ENCODE results near the gene EPB41L4A. TPM values are rescaled to one million over a fixed set of nuclear protein-coding genes. Genes with fewer than 3 reads are reported as not detected.
"Not testable (repeated sequence)": the region's sequence is repeated elsewhere in the genome, so short reads cannot be mapped to it uniquely, and the experiment has no call there.

The EPB41L4A gene
- polyA plus RNA-seq, 4 donors = 23.0 to 28.0 (median 27.1) TPM

- no peak for DNase-seq (ENCODE audit: low read depth in 4 of 4, low spot score in 3 of 4)
These were observed 154.9 kb downstream of the EPB41L4A start for GRCh38 chr5:112264151-112264550.

DNA sequence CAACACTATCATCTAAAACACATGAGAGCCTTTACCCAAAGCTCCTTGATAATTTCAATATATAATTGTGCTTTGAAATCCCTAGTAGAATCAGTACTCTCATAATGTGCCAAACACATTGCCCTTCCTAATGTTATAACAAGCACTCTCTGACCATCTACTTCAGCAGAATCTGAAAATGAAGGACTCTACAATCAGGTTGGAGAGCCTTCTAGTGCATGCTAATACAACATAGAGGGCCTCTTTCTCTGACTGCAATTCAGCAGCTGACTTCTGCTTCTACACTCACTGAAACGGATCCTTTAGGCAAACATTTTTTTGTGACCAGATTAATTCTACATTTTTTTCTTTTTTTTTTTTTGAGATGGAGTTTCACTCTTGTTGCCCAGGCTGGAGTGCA, 155.6 kb downstream of the EPB41L4A start:
- no peak for DNase-seq (ENCODE audit: low read depth in 4 of 4, low spot score in 3 of 4)

GRCh38 chr5:112258571-112258970, 160.5 kb downstream of the EPB41L4A start:
- DNase-seq (ENCODE audit: low read depth in 4 of 4, low spot score in 3 of 4) = no peak

DNA sequence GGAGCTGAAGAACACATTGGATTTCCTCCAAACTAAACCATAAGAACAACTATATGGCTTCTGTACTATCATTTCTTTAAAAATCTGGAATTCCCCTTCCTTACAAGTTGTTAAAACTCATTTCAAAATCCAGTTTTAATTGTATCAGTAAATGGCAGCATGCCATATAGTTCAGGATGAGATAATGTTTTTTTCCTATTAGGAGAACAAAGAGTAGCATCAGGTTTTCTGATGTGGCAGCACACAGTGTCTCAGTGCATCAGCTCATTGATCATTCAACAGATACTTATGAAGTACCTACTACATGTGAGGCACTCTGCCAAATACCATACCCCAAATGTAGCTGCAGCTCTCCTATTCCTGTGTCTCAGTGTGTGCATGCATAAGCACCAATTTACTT, 161.1 kb downstream of the EPB41L4A start:
- DNase-seq (ENCODE audit: low read depth in 4 of 4, low spot score in 3 of 4) = no peak

- DNase-seq (ENCODE audit: low read depth in 4 of 4, low spot score in 3 of 4) = no peak
These were observed 162.1 kb downstream of the EPB41L4A start for GRCh38 chr5:112257005-112257404.

DNA sequence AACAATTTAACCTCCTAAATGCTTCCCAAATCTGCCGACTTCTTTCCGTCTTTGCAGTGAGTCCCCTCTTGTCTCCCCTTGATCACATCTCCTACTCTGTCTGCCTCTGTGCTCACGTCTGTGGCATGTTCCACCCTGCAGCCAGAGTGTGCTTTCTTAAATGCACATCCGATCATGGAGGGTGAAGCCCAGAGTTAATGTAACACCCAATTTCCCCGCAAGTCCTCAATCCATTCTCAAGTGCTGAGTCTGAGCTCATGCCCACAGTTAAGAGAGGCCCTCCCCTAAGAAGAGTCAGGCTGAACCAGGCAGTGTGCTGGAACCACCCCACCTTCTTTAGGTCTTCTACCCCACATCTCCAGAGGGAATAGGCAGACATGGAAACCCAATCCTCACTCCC, 164.8 kb downstream of the EPB41L4A start:
- DNase-seq (ENCODE audit: low read depth in 4 of 4, low spot score in 3 of 4) = no peak

GRCh38 chr5:112253478-112254250, 165.4 kb downstream of the EPB41L4A start:
- no peak for DNase-seq (ENCODE audit: low read depth in 4 of 4, low spot score in 3 of 4)

DNA sequence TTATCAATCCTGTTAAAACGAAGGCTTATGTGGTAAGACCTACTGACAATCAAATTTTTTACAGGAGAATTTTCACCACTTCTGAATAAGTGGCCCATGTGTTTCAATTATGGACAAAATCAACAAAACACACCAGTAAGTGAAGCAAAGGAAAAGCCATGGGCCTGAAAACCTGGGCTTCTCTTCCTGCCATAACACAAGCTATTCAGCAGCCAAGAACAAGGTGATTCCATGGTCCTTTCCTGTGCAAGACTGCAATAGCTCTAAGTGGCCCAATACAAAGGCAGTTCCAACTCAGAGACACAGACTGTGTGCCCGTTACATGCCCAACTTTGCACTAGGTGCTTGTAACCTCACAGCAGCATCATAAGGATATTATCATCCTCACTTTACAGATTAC, 168.5 kb downstream of the EPB41L4A start:
- no peak for DNase-seq (ENCODE audit: low read depth in 4 of 4, low spot score in 3 of 4)

DNA sequence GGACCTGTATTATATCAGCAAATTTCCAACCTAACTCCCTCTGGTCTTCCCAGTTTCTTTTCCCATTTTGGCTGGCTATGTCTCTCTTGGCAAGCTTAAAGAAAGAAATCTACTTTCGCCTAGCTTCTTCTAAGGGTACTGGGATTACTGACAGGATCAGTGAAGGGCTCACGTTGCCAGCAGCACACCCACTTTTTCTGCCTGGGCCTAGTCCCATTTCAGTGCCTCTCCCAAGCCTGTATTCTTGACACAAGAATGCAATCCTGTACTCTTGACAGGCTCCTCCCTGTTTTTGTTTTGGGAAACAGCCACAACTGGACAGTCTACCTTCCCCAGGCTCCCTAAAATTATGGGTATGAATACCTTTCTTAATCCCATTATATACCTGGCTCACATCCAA, 170.5 kb downstream of the EPB41L4A start:
- no peak for DNase-seq (ENCODE audit: low read depth in 4 of 4, low spot score in 3 of 4)

GRCh38 chr5:112247960-112248359, 171.1 kb downstream of the EPB41L4A start:
- DNase-seq (ENCODE audit: low read depth in 4 of 4, low spot score in 3 of 4) = no peak

- no peak for DNase-seq (ENCODE audit: low read depth in 4 of 4, low spot score in 3 of 4)
These were observed 173.4 kb downstream of the EPB41L4A start for GRCh38 chr5:112245656-112246055.

DNA sequence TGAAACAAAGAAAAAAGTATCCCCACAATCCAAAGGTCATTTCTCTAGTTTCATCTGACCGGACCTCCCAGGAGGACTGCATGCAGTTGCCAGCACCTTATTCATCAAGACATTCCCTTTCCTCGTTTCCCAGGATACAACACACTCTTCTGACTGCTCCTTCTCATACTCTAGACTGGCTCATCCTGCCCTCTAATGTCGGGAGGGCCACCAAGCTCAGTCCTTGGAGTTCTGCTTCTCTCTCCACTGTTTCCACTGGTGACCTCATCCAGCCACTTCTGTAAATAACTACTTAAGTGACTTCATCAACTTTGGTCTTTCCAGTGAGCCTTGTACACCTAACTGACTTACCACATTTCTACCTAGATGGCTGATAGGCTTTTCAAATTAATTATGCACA, 179.1 kb downstream of the EPB41L4A start:
- DNase-seq (ENCODE audit: low read depth in 4 of 4, low spot score in 3 of 4) = no peak

- no peak for DNase-seq (ENCODE audit: low read depth in 4 of 4, low spot score in 3 of 4)
These were observed 180.6 kb downstream of the EPB41L4A start for GRCh38 chr5:112238473-112238872.

DNA sequence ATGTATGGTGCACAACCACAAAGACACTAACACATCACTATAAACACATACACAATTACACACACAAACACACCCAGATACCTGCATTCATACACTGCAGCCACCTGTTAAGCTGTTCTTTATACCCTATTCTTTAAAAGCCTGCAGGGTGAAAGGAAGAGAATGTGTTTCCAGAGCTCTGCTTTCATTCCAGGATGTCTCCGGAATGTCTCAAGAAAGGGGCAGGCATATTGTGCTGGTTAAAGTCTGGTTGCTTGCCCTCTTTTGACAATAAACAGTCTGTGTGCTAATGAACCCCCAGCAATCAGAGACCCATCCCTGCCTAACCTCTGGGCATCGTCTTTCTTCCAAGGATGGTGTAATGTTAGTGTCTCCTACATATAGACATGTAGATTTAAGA, 181.6 kb downstream of the EPB41L4A start:
- DNase-seq (ENCODE audit: low read depth in 4 of 4, low spot score in 3 of 4) = no peak

DNA sequence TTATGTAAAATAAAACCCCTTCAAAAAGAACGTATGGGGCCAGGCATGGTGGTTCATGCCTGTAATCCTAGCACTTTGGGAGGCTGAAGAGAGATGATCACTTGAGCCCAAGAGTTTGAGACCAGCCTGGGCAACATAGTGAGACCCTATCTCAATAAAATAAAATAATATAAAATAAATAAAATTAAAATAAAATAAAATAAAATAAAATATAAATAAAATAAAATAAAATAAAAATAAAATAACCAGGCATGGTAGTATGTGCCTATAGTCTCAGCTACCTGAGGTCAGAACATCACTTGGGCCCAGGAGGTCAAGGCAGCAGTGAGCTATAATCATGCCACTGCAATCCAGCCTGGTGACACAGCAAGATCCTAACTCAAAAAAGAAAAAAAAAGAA, 185.1 kb downstream of the EPB41L4A start:
- DNase-seq (ENCODE audit: low read depth in 4 of 4, low spot score in 3 of 4) = no peak

DNA sequence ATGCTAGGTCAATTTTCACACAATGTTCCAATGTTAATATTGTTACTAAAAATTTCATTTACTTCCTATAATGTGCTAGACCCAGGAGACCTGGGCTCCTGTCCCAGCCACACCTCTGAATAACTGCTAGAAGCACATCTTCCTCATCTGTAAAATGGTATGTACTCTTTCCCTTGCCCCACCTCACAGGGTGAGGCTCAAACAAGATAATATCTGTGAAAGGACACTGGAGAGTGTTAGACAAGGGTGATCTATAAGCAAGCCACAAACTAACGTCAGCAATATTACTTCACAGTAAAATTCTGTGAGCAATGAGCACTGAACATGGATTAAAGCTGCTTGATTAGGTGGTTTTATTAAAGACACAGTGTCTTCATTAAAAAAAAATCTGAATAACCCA, 186.4 kb downstream of the EPB41L4A start:
- DNase-seq (ENCODE audit: low read depth in 4 of 4, low spot score in 3 of 4) = no peak

DNA sequence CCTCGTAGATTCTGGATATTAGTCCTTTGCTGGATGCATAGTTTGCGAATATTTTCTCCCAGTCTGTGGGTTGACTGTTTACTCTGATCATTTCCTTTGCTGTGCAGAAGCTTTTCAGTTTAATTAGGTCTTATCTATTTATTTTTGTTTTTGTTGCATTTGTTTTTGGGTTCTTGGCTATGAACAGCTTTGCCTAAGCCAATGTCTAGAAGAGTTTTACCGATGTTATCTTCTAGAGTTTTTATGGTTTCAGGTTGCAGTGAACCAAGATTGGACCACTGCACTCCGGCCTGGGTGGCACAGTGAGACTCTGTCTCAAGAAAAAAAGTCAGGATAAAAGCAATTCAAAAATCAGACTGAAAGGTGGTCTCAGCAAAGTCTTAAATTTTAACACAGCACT, 188.5 kb downstream of the EPB41L4A start:
- DNase-seq (ENCODE audit: low read depth in 4 of 4, low spot score in 3 of 4) = no peak

- peak in 1 of 4 donors; percentile 46 for DNase-seq (ENCODE audit: low read depth in 4 of 4, low spot score in 3 of 4)
These were observed 190.4 kb downstream of the EPB41L4A start for GRCh38 chr5:112228667-112229066.

DNA sequence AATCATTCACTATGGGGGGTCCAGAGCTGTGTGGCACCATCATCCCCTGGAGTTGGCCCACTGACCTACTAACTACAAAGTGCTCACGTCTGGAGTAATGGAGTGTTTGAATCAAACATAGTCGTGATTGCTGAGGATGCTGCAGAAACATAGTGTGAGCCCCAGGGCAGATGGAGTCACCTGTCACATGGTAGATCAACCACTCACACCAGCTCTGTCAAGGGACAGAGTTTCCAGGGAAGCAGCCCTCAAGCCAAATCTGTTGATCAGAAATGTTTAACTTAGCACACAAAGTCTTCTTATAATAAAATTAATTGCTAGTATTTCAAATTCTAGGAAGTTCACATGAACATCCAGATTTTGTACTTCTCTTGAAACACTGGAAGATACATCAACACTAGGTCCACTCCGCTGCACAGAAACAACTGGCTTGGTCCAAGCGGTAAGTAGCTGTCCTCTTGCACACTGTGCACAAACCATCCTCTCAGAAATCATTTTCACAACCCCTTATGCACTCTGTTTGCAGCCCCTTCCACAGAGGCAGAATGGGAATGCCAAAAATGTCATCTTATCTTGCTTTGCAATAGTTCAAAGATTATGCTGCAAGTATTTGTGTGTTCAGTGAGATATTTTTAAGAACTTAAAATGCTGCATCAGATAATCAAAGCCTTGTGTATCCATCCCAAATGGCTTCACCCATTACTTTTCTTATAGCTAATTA, 191.0 kb downstream of the EPB41L4A start:
- no peak for DNase-seq (ENCODE audit: low read depth in 4 of 4, low spot score in 3 of 4)

- no peak for DNase-seq (ENCODE audit: low read depth in 4 of 4, low spot score in 3 of 4)
These were observed 192.9 kb downstream of the EPB41L4A start for GRCh38 chr5:112226215-112226614.

GRCh38 chr5:112222997-112223396, 196.1 kb downstream of the EPB41L4A start:
- DNase-seq (ENCODE audit: low read depth in 4 of 4, low spot score in 3 of 4) = not testable (repeated sequence)

DNA sequence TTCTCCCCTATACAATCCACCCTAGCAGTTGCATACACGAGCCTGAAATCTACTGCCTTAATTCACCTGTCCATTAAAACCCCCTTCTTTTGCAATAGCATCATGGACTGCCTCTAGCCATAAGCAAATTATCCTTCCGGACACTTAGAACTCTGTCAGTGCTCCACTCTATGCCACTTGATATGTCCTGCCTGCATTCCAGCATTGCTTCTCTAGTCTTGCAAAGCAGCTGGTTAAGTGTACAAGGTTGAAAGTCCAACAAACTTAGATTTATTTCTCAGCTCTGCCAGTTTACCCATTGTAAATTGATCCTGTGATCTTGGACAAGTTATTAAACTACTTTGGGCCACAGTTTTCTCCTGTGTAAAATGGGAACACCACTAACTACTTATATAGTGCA, 197.9 kb downstream of the EPB41L4A start:
- no peak for DNase-seq (ENCODE audit: low read depth in 4 of 4, low spot score in 3 of 4)

Data from right renal pelvis (tissue), 4 donors.